HS-5 (cell line): Measurements from ENCODE around the gene RASGRP4.
"Not testable (repeated sequence)": the region's sequence is repeated elsewhere in the genome, so short reads cannot be mapped to it uniquely, and the experiment has no call there.

Experiments used
- DNase-seq: peaks from one replicate; pipeline ENCODE4 v3.0.0-alpha.2; 2012; ENCODE audit warnings: low read depth

Gene RASGRP4

DNA sequence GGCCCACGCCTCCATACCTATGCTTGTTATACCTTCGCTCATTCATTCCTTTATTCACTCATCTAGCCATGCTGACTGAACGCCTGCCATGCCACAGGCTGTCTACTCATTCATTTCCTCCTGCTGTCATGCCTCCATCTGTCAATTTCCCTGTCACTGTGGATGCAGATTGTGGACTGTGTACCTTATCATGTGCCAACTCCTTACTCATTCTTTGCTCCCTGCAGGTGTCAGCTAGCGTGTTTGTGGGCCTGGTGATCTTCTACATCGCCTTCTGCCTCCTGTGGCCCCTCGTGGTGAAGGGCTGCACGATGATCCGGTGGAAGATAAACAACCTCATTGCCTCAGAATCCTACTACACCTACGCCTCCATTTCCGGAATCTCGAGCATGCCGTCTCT, 55.7 kb downstream of the RASGRP4 start:
- no peak for DNase-seq

DNA sequence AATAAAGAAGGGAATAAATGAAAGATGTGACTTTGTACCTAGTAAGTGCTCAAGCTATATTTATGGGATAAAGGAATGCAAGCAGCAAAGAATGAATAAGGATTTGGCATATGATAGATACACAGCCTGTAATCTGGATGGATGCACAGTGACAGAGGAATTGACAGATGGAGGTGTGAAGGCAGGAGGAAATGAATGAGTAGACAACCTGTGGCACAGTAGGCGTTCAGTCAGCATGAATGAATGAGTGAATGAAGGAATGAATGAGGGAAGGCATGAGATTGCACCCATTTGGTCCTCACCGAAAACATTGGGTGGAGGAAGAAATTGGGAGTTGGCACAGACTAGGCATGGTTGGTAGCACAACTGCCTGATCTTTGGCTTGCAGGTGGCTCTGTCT, 56.4 kb downstream of the RASGRP4 start:
- no peak for DNase-seq

DNA sequence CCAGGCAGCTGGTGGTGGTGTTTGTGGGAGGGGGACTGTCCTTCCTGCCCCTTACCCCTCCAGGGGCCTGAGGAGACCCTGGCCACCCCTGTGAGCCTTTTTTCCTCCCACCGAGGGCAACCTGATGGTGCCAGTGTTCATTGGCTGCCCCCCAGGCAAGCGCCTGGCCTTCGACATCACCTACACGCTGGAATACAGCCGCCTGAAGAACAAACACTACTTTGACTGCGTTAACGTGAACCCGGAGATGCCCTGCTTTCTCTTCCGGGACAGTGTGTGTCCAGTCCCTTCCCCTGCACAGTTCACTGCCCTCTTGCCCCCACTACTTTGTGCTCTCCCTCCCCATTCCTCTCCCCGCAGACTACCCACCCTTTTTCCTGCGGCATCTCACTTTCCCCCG, 59.0 kb downstream of the RASGRP4 start:
- no peak for DNase-seq

DNA sequence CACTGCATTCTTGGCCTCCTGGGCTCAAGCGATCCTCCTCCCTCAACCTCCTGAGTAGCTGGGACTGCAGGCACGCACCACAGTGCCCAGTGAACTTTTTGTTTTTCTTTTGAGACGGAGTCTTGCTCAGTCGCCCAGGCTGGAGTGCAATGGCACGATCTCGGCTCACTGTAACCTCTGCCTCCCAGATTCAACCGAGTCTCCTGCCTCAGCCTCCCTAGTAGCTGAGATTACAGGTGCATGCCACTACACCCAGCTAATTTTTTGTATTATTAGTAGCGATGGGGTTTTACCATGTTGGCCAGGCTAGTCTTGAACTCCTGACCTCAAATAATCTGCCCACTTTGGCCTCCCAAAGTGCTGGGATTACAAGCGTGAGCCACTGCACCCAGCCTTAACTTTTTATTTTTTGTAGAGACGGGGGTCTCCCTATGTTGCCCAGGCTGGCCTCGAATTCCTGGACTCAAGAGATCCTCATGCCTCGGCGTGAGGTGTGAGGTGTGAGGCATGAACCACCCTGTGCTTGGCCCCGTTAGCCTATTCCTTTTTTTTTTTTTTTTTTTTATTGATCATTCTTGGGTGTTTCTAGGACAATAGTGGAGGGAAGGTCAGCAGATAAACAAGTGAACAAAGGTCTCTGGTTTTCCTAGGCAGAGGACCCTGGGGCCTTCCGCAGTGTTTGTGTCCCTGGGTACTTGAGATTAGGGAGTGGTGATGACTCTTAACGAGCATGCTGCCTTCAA, 62.9 kb downstream of the RASGRP4 start:
- DNase-seq: not testable (repeated sequence)

DNA sequence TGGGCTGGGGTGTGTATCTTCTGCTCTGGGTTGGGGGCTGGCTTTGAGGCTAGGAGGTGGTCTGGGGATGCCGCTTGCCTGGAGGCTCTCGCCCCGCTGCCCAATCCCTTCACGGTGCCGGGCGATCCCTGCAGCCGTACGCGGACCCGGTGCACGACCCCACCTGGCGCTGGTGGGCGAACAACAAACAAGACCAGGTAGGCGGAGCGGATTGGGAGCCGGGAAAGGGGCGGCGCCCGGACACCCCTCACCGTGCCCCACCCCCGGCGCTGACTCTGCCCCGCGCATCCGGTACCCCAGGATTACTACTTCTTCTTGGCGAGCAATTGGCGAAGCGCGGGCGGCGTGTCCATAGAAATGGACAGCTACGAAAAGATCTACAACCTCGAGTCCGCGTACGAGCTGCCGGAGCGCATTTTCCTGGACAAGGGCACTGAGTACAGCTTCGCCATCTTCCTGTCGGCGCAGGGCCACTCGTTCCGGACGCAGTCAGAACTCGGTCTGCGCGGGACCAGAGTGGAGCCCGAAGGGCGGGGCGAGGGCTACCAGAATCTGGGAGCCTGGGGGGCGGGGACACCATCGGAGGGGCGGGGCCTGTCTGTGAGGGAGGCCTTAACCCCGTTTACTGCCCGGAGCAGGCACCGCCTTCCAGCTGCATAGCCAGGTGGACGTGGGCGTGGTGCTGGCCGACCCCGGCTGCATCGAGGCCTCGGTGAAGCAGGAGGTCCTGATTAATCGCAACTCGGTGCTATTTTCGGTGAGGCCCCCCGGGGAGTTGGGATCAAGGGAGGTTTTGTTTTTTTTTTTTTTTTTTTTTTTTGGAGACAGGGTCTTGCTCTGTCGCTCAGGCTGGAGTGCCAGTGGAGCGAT, 63.7 kb downstream of the RASGRP4 start:
- DNase-seq: no peak

DNA sequence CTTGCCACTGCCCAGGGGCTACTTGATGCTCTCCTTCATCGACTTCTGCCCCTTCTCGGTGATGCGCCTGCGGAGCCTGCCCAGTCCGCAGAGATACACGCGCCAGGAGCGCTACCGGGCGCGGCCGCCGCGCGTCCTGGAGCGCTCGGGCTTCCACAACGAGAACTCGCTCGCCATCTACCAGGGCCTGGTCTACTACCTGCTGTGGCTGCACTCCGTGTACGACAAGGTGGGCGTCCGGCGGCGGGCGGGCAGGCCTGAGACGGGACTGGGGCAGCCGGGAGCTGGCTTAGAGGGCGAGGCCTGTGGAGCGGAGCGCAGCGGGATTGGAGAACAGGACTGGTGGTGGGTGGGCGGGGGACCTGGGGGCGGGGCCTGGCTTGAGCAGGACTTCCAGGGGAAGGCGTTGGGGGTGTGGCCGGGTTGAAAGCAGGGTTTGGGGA, 64.4 kb downstream of the RASGRP4 start:
- no peak for DNase-seq

DNA sequence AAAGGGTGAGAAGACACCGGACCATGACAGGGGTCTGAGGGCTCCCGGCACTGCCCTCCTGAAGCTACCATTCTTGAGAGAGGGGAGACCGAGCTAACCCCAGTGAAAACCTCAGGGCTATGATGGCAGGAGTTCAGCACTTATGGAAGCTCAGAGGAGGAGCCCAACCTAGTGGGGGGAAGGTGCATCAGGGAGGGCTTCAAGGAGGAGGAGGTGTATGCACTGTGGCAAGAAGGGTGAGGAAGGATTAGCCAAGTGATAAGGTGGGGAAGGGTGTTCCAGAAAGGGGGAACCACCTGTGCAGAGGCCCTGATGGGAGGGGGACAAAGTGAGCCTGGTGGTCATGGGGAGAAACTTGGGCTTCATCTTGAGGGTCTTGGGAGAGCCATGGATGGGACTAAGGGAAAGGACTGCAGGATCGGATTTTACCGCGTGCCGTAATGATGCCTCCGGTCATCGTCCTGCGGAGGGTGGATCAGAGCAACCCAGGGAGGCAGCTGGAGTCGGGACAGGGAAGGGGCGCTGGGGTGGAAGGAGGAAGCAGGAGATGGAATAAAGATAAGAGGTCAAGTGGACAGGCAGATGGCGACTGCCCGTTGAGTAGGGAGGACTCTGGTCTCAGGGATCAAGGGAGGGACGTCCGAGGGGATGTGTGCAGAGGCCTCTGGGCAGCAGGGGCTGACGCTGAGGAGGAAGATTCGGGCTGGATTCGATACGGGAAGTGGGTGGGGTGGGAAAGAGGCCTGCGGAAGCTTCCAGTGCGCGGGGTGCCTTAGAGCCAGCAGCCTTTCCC, 65.0 kb downstream of the RASGRP4 start:
- no peak for DNase-seq

DNA sequence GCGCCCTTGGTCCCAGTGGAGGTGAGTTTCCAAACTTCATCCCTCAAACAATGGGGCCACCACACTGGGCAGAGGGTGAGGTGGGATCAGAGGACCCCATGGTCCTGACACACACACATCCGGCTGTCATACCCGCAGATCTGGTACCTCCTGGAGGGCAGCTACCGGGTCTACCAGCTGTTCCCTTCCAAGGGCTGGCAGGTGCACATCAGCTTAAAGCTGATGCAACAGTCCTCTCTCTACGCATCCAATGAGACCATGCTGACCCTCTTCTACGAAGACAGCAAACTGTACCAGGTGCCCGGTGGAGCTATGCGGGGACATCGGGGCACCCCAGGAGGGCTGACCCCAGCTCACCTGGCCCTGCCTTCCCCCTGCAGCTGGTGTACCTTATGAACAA, 65.7 kb downstream of the RASGRP4 start:
- no peak for DNase-seq

DNA sequence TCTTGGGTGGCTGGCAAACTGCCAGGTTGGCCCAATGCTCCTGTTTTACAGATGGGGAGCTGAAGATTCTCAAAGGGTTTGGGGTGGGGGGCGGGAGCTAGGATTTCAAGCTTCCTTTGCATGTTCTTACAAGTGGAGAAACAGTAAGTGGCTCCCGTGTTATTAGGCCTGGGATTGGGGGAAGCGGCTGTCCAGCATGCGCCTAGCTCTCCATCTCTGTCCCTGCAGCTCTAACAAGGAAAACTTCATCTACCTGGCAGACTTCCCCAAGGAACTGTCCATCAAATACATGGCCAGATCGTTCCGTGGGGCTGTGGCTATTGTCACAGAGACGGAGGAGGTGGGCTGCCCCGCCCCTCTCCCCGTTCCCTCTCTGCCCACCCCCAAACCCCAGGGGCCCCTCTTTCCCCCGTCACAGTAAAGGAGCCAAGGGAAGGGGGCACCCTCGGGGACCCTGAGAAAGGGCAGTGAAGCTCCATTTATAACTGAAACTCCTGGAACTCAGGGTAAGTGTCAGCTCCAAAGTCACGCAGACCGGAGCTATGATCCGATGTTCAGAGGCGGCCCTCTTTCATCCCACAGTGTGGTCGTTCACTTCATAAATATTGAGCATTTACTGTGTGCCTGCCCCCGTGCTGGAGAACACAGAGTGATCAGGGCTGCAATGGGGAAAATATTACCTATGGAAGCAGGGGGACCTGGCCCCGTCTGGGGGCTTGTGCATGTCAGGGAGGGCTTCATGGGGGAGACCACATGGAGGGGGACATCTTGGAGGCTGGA, 66.6 kb downstream of the RASGRP4 start:
- no peak for DNase-seq
